Myocyte (in vitro differentiated cells): Measurements from ENCODE around the gene HSD17B12. TPM values are rescaled to one million over a fixed set of nuclear protein-coding genes. Genes with fewer than 3 reads are reported as not detected.
A peak's percentile ranks its signal among the peaks of the same experiment; 100 is the strongest.

ENCODE experiments used
- DNase-seq: peaks from one replicate; pipeline ENCODE4 v3.0.0-alpha.2; 2012; ENCODE audit warnings: low read depth
- total RNA-seq: library from RNA; depleted of rRNA; stranded (reverse); fragments of >200 nt; gene quantifications from 2 replicates; pipeline ENCODE4 v1.2.3, GENCODE V29; 2014

The HSD17B12 gene
- total RNA-seq, 1 donor from 2014 or later, result 82.2 TPM

DNA sequence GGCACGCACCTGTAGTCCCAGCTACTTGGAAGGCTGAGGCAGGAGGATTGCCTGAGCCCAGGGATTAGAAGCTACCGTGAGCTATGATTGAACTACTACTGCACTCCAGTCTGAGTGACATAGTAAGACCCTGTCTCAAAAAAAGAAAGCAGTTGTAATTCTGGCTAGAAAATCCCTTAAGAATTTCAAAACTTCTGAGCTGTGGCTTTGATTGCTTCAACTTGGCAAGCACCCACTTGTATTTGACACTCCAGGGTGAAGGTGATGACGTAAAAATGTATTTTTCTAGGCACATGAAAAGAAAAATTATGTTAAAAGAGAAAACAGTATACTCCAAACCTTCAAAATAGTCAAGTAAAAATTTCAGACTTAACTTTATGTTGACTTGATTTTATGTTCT is 176.5 kb downstream of the HSD17B12 start:
- no peak for DNase-seq

DNA sequence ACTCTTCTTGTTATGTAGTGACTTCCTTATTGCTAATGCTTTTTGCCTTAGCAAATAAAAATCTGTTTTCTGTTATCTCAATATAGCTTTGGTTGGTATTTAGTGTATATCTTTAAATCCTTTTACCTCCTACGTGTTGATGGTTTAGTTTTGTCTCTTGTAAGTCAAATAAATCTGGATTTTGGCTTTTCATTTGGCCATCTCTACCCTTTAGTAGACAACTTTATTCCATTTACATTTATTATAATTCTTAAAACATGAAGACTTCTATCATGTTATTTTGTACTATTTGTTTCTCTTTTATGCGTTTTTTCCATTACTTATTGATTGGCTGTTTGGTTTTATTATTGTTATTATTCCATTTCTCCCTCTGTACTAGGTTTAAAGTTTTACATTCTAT is 180.6 kb downstream of the HSD17B12 start:
- DNase-seq, result no peak

DNA sequence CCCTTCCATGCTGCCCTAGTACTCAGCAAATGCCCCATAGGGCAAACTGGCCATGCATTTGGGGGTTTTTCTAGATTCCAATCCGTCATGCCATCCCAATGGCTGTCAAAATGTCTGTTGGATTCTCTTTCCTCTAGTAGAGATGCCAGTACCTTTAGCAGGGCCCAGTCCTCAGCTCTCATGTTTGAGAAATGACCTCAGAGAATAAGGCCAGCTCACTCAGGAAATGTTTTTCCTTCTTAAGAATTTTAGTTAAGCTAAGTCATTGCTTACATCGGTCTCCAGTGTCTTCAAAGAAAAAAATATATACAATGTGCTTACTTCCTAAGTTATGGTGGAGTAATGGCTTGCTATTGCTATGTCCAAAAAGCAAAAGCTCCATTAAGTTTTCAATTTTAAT is 186.0 kb downstream of the HSD17B12 start:
- no peak for DNase-seq

DNA sequence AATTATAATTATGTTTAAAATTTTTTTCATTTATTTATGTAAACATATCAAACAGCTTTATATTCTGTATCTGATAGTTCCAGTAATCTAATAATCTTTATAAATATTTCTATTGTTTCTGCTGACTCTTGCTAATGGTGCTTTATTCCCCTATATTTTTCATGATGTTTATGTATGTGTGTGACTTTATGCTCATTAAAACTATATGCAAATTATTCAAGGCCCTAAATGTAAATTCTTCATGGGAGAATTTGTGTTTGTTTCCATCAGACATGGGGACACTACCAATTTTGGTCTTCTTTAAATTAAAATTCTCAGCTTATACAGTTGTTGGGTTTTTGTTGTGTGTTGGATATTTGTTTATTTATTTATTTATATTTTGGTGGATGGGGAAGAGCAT is 186.4 kb downstream of the HSD17B12 start:
- no peak for DNase-seq

DNA sequence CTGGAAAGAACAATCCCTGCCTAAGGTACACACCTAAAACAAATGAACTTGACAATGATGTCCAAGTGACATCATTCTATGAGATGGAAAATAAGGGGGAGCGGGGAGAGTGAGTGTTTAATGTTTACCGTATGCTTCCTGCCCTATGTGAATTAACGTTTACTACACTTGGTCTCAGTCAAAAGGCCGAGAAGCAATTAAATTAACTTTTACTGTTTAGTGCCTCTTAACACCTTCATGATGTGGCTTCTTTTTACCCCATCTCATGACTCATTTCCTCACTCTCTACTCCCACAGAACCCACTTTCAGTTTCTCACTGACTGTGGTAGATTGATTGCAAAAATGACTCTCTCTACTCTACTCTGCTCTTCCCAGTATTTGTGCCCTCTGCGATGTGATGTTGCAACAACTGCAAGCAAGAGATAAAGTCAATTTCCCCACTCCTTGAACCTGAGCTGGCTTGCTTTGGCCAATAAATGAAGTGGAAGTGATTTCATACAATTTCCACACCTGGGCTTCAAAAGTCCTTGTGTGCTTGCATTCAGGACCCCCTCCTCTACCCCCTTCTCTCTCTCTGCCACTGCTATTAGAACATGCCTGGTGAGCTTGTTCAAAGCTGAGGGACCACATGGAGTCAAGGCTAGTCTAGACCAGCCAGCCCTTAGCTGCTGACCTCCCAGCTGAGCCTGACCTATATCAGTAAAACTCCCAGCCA is 188.5 kb downstream of the HSD17B12 start:
- DNase-seq, result peak; percentile 33

DNA sequence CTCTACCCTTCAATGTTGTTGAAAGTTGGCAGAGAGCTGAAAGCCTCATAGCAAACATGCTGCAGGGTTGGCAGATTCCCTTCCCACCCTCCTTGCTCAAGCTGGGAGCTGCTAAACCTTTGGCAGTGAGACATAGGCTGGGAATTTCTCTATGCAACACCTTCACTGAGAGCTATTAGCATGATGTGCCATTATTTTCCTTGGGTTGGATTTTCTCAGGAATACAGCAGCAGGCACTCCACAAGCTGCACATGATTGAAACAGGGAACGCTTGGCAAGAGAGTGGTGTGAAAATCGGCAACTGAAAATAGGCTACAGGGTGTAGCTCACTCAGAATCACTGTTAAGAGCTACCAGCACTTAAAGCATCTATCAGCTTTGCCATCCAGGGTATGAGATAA is 190.5 kb downstream of the HSD17B12 start:
- no peak for DNase-seq

DNA sequence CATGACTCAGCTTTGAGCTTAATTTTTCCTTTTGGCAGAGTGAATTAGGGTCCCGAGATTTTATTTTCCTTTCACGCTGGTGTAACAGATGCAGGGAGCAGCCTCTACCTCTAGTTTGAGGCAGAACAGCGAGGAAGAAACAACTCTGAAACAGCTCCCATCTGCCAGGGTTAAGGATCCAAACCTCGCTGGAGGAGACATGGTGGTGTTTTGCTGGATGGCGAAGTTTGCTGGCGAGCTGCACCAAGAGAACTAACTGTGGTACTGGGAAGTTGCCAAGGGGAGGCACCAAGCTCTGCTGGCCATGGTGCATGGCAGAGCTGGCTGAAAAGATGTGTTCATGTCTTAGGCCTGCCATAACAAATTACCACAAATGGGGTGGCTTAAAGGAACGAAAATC is 192.5 kb downstream of the HSD17B12 start:
- no peak for DNase-seq

DNA sequence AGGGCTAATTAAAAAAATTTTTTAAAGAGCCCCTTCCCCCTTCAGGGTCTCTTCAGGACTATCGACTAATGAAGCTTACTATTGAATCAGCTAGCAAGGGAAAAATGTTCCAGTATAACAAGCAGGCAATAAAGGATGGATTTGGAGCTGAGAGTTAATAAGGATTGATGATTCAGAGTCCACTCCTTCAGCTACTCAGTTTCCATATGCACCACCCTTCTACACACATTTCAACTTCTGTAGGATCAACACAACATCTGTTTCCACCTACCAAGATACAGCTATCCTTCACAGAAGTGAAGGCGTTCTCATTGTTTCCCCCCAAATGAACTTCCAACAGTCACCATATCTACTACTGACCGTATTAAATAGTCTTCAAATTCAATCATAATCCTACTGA is 193.5 kb downstream of the HSD17B12 start:
- no peak for DNase-seq

DNA sequence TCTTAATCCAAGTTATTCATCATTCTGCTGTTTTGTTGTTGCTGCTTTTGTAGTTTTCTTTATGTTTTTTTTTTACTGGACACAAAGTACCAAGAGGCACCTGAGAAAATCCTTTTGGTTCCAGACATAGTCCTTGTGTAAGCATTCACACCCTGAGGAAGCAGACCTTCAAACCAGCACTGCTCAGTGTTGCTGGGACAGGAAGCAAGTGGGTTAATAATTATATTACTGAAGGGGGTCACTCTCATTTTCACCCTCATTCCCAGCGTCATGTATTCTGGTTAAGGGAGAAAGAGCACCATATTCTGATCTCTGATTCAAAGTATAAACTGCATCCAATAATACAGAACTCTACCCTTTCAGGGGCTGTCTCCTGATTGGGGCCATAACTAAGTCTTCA is 194.2 kb downstream of the HSD17B12 start:
- DNase-seq, result no peak

DNA sequence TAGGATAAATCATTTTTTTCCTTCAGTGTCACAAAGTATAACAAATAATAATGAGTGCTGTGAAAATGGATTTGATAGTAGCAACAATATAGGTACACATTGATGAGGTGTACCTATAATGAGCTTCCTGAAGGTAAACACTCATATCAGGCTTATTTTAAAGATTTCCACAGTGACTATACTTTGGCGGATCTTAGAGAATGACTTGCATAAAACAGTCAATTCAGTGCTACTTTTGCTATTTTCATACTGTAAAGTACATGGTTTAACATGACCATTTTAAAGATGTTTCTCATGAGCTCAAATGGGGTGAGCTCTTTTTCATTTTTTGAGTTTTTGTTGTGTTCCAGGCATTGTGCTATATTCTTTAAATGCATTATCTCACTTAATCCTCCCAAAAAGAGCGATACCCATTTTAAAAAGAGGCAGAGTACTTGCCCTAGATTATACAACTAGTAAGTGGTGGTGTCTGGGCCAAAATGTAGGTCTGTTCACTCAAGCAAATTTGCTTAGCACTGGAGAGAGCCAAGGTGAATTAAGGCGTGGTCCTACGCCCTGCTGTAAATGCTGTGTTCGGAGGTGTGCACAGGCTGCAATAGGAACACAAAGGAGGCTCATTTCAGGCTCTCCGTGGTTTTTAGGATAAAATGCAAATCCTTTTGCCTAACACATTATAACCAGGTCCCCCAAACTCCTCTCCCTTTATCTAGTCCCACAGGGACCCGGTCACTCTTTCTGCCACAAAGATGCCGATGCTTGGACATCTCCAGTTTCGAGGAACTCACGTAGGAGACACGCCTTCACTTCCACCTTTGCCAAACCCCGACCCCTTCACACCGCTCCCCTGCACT is 199.5 kb downstream of the HSD17B12 start:
- no peak for DNase-seq

DNA sequence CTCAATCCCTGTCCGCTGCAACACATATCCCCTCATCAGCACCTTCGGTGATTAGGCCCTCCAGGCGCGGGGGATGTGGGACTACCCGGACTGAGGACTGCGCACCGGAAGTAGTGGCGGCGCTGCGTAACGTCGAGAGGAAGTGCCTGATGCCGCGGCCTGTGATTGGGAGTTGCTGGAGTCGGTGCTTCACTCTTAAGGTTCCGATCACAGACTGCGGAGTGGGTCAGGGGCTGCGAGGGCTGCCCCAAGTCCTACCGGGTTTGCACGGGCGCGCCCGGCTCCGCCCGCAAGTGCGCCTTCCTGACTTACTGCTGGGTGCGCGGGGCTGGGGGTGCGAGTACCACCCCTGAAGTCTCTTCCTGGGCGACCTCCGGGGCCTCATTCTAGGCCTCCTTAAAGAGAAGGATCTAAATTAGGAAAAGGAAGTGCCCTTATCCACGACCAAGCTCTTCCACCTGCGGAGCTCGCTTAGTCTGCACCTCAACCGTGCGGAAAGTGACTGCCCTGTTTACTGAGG is 200.2 kb downstream of the HSD17B12 start, which contains the start of gene ALKBH3:
Gene ALKBH3 (plus strand): TSS at position 192 of the 520 bp plus-strand sequence. CDS start 1,822 bp downstream, outside the sequence.
- DNase-seq, result peak; percentile 94

DNA sequence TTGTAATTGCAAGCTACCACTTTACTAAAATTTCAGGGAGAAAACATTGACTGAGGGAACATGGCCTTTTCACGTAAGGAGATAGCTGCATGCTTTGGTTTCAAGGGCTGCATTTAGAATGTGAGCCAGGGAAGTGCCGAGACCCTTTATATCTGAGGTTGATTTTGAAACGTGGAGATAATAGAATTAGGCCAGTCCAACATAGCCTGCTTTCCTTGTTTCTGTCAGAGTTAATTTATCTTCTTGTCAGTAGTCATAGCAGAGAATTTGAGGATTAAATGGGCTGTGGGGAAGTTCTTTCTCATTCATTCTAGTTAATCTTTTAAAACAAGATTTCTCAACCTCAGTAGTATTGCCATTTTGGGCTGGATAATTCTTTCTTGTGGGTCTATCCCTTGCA is 212.3 kb downstream of the HSD17B12 start:
- DNase-seq, result no peak

DNA sequence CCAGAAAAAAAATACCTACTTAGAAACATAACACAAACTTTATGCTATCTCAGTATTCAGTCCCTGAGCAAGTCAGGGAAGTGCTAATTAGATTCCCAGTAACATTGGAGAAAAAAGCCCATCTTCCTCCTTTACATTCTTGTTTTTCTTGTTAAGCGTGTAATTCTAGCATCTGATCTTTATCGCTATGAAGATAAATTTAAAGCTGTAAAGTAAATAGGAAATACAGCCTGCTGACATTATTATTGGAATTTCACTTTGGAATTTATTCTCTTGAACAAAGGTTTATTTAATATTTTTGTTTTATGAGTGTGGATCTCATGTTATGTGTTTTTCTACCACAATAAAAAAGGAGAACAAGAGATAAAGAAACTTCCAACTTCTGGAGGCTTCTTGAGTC is 214.0 kb downstream of the HSD17B12 start:
- DNase-seq, result no peak

DNA sequence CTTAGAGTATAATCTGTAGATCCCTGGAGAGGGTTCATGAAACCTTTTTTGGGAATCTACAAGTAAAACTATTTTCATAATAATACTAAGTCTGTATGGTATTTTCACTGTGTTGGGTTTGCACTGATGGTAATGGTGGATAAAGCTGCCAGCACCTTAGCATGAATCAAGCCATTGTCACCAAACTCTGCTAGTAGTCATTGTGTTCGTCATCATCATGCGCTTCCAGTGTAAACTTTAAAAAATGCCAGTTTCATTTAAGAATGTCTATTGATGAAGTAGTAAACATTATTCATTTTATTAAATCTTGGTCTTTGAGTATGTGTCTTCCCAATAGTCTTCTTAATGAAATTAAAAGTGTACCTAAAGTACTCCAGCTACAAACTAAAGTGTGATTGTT is 215.1 kb downstream of the HSD17B12 start:
- DNase-seq, result no peak

DNA sequence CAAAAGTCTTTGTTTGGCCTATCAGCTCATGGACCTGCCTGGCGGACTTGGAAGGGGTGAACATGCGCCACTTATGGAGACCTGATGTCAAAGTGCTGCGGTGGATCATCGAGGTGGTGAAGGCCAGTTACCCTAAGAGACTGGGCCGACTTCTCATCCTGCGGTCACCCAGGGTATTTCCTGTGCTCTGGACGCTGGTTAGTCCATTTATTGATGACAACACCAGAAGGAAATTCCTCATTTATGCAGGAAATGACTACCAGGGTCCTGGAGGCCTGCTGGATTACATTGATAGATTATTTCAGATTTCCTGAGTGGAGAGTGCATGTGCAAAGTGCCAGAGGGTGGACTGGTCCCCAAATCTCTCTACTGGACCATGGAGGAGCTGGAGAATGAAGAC is 218.0 kb downstream of the HSD17B12 start:
- no peak for DNase-seq

DNA sequence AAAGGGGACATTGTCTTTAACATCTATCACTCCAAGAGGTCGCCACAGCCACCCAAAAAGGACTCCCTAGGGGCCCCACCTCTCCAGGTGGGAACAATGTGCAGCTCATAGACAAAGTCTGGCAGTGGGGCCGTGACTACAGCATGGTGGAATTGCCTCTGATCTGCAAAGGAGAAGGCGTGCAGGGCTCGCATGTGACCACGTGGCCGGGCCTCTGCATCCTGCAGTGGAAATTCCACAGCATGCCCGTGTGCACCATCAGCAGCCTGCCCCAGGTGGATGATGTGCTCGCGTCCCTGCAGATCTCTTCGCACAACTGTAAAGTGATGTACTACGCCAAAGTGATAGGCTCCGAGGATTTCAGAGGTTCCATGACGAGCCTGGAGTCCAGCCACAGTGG is 218.6 kb downstream of the HSD17B12 start:
- DNase-seq, result no peak

DNA sequence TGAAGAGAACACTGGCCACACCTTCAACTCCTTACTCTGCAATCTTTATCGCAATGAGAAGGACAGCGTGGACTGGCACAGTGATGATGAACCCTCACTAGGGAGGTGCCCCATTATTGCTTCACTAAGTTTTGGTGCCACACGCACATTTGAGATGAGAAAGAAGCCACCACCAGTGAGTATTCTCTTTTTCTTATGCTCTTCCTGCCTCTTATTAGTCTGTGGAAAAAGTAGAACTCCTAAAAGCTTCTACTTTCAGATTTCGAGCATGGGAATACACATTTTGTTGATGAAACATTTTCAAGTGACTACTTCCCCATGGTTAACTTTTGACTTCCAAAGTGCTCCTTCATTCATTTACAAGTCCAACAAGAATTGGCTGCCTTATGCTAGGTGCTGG is 221.0 kb downstream of the HSD17B12 start:
- no peak for DNase-seq

DNA sequence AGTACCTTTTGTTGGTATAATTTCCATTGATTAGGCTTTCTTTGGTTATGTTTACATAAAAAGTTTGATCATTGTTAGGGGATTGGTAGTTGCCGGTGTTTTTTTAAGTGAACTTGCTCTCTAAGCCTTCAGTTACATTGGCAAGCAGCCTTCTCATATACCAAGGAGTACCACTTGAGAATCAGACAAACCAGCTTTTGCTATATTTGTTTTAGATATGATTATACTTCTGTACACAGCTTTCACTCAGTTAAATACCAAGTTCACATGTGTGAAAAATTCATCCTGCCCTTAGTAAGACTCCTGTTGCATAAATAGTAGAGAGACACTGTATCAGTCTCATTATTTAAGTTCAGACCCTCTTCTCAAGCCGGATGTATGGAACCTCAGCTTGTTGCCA is 222.5 kb downstream of the HSD17B12 start:
- no peak for DNase-seq

DNA sequence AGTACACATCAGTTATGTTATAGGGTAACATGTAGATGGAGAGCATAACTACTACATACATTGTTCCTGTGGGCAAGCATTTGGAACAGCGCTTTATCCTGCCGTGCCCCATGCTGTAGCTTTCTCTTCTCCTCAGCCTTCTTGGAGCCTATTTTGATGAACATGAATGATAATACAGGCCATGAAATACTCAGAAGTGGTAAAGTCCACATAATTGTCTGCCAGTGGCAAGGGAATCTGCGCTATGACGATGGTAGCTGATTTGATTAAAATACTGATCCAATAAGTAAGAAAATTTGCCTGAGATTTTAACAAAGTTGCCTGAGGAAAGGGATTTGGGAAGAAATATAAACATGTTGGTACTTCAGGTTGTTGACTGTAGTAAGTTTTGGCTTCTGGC is 223.4 kb downstream of the HSD17B12 start:
- no peak for DNase-seq

DNA sequence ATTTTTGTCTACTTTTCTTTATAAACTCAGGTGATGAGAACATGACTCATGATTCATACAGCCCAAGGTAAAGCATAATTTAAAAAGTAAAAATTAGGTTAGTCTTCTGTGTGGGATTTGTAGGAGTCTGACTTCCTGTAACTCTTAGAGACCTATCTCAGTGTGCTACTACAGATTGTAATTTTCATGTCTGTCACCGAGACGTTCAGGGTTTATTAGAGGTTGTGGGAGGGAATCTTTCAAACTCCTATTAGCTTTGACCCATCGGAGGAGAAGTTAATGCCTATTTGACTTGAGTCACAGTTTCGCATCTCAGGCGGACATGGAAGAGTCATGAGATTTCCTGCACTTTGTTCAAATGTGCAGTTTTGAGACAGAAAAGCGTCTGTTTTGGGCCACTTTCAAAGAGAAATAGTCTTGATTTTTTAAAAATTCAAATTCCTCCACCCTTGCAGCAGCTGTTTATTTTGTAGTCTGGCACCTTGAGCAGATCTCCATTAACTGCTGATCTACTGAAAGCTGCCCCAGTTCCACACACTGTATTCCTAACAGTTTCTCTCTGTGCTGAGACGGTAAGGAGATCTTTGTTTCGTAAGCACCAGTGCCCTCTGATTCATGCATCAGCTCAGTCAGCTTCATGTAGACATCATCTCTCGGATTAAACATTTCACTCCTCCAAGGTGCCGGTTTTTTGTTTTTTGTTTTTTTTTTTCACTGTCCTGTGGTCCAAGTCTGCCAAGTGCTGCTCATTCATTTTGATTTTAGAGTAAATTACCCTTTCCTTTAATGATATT is 224.4 kb downstream of the HSD17B12 start:
- no peak for DNase-seq

DNA sequence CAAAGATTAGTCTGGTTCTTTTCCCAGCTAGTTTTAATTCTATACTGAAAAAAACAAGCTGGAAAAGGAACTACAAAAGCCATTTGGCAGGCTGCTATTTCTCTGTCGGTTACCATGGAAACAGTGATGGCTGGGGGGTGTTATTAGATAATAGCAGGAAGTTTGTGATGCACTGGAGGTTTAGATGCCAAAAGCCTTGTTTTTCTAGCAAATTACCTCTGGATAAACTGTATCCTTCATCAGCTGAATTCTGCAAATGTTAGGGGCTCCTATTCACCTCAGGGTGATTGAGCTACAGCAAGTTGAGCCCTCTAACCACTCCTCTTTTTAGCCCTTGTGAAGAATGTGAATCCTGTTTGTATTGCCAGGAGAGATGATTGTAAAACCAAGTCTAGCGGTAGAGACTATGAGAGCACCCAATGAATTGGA is 225.3 kb downstream of the HSD17B12 start:
- DNase-seq, result no peak
